ENCODE data around the gene CNTN4.

CNTN4 gene

GRCh38 chr3:2920103-2920502 lies 821.4 kb downstream of the CNTN4 start:
- no peak for DNase-seq (ENCODE audit: low spot score)

GRCh38 chr3:2921452-2921851 lies 822.8 kb downstream of the CNTN4 start:
- DNase-seq (ENCODE audit: low spot score) = no peak

GRCh38 chr3:2921903-2922302 lies 823.2 kb downstream of the CNTN4 start:
- DNase-seq (ENCODE audit: low spot score) = peak; percentile 13

- no peak for DNase-seq (ENCODE audit: low spot score)
These were observed 824.7 kb downstream of the CNTN4 start for GRCh38 chr3:2923390-2923789.

GRCh38 chr3:2927259-2927658 lies 828.6 kb downstream of the CNTN4 start:
- DNase-seq (ENCODE audit: low spot score) = no peak

GRCh38 chr3:2929574-2929973 lies 830.9 kb downstream of the CNTN4 start:
- DNase-seq (ENCODE audit: low spot score) = no peak

GRCh38 chr3:2931265-2931664 lies 832.6 kb downstream of the CNTN4 start:
- no peak for DNase-seq (ENCODE audit: low spot score)

GRCh38 chr3:2934541-2934940 lies 835.9 kb downstream of the CNTN4 start:
- no peak for DNase-seq (ENCODE audit: low spot score)

- no peak for DNase-seq (ENCODE audit: low spot score)
These were observed 838.4 kb downstream of the CNTN4 start for GRCh38 chr3:2937055-2937454.

- DNase-seq (ENCODE audit: low spot score) = no peak
These were observed 838.9 kb downstream of the CNTN4 start for GRCh38 chr3:2937592-2937991.

- DNase-seq (ENCODE audit: low spot score) = no peak
These were observed 840.0 kb downstream of the CNTN4 start for GRCh38 chr3:2938711-2939110.

- no peak for DNase-seq (ENCODE audit: low spot score)
These were observed 841.4 kb downstream of the CNTN4 start for GRCh38 chr3:2940062-2940461.

- DNase-seq (ENCODE audit: low spot score) = no peak
These were observed 846.0 kb downstream of the CNTN4 start for GRCh38 chr3:2944628-2945027.

- no peak for DNase-seq (ENCODE audit: low spot score)
These were observed 846.5 kb downstream of the CNTN4 start for GRCh38 chr3:2945121-2945520.

- no peak for DNase-seq (ENCODE audit: low spot score)
These were observed 848.9 kb downstream of the CNTN4 start for GRCh38 chr3:2947536-2947935.

- no peak for DNase-seq (ENCODE audit: low spot score)
These were observed 850.2 kb downstream of the CNTN4 start for GRCh38 chr3:2948882-2949281.

GRCh38 chr3:2950159-2950558 lies 851.5 kb downstream of the CNTN4 start:
- no peak for DNase-seq (ENCODE audit: low spot score)

- DNase-seq (ENCODE audit: low spot score) = no peak
These were observed 858.4 kb downstream of the CNTN4 start for GRCh38 chr3:2957115-2957514.

- DNase-seq (ENCODE audit: low spot score) = no peak
These were observed 859.9 kb downstream of the CNTN4 start for GRCh38 chr3:2958551-2958950.

- no peak for DNase-seq (ENCODE audit: low spot score)
These were observed 862.9 kb downstream of the CNTN4 start for GRCh38 chr3:2961576-2961975.

GRCh38 chr3:2967871-2968270 lies 869.2 kb downstream of the CNTN4 start:
- DNase-seq (ENCODE audit: low spot score) = no peak

- no peak for DNase-seq (ENCODE audit: low spot score)
These were observed 869.8 kb downstream of the CNTN4 start for GRCh38 chr3:2968475-2968874.

- no peak for DNase-seq (ENCODE audit: low spot score)
These were observed 877.5 kb downstream of the CNTN4 start for GRCh38 chr3:2976212-2976611.

- no peak for DNase-seq (ENCODE audit: low spot score)
These were observed 878.1 kb downstream of the CNTN4 start for GRCh38 chr3:2976796-2977195.
